AG09309 (cell line): ENCODE data around the gene SP1.
"Not testable (repeated sequence)": the region's sequence is repeated elsewhere in the genome, so short reads cannot be mapped to it uniquely, and the experiment has no call there.

Experiments used
- DNase-seq: peaks from one replicate; pipeline ENCODE4 v3.0.0-alpha.2; 2010; ENCODE audit warnings: low read depth
- H3K4me3 ChIP-seq: 2 replicates; pipeline ENCODE4 v1.5.1; 2011; ENCODE audit warnings: mild to moderate bottlenecking, low read depth, low read length, moderate library complexity; ENCODE audit not compliant: control insufficient read depth
- CTCF ChIP-seq: IDR thresholded peaks from 2 replicates; pipeline ENCODE4 v1.5.1; 2011; ENCODE audit warnings: mild to moderate bottlenecking, low read depth, low read length, inconsistent platforms; ENCODE audit not compliant: insufficient read depth, control insufficient read depth; ENCODE audit errors: missing control alignments

SP1 gene

GRCh38 chr12:53413485-53414204 is 33.7 kb downstream of the SP1 start:
- TF ChIP-seq CTCF: no peak
- no peak for DNase-seq
- H3K4me3 ChIP-seq: no peak overlapping the region

- H3K4me3 ChIP-seq: no peak overlapping the region
- no peak for DNase-seq
- no peak for TF ChIP-seq CTCF
These were observed 34.9 kb downstream of the SP1 start for GRCh38 chr12:53414756-53415417.

GRCh38 chr12:53415752-53416389 is 35.9 kb downstream of the SP1 start:
- DNase-seq, H3K4me3 ChIP-seq: not testable (repeated sequence)

GRCh38 chr12:53417291-53417816 is 37.4 kb downstream of the SP1 start:
- H3K4me3 ChIP-seq, DNase-seq: not testable (repeated sequence)

- DNase-seq: no peak
- H3K4me3 ChIP-seq: no peak overlapping the region
- TF ChIP-seq CTCF: no peak
These were observed 38.2 kb downstream of the SP1 start for GRCh38 chr12:53418221-53418620.

- DNase-seq: no peak
- no peak for TF ChIP-seq CTCF
- H3K4me3 ChIP-seq: no peak overlapping the region
These were observed 39.8 kb downstream of the SP1 start for GRCh38 chr12:53419756-53420155.

- DNase-seq, H3K4me3 ChIP-seq: not testable (repeated sequence)
These were observed 42.3 kb downstream of the SP1 start for GRCh38 chr12:53422247-53422646.

GRCh38 chr12:53423597-53423996 is 43.6 kb downstream of the SP1 start, which contains the start of gene AMHR2:
Gene AMHR2, plus strand, starts transcription at chr12:53423855. Its CDS starts 80 bp downstream, at chr12:53423935.
- TF ChIP-seq CTCF: no peak
- H3K4me3 ChIP-seq: no peak within 1 kb of the TSS
- DNase-seq: no peak
